HG03108 (cell line): Measurements from ENCODE around the gene CARMIL3.
"Not testable (repeated sequence)": the region's sequence is repeated elsewhere in the genome, so short reads cannot be mapped to it uniquely, and the experiment has no call there.

Experiments used
- ATAC-seq: cut with Tn5 transposase; IDR thresholded peaks from one replicate; pipeline ENCODE4 v1.9.1; 2021; ENCODE audit warnings: moderate library complexity; ENCODE audit not compliant: unreplicated experiment

CARMIL3 gene, protein sequence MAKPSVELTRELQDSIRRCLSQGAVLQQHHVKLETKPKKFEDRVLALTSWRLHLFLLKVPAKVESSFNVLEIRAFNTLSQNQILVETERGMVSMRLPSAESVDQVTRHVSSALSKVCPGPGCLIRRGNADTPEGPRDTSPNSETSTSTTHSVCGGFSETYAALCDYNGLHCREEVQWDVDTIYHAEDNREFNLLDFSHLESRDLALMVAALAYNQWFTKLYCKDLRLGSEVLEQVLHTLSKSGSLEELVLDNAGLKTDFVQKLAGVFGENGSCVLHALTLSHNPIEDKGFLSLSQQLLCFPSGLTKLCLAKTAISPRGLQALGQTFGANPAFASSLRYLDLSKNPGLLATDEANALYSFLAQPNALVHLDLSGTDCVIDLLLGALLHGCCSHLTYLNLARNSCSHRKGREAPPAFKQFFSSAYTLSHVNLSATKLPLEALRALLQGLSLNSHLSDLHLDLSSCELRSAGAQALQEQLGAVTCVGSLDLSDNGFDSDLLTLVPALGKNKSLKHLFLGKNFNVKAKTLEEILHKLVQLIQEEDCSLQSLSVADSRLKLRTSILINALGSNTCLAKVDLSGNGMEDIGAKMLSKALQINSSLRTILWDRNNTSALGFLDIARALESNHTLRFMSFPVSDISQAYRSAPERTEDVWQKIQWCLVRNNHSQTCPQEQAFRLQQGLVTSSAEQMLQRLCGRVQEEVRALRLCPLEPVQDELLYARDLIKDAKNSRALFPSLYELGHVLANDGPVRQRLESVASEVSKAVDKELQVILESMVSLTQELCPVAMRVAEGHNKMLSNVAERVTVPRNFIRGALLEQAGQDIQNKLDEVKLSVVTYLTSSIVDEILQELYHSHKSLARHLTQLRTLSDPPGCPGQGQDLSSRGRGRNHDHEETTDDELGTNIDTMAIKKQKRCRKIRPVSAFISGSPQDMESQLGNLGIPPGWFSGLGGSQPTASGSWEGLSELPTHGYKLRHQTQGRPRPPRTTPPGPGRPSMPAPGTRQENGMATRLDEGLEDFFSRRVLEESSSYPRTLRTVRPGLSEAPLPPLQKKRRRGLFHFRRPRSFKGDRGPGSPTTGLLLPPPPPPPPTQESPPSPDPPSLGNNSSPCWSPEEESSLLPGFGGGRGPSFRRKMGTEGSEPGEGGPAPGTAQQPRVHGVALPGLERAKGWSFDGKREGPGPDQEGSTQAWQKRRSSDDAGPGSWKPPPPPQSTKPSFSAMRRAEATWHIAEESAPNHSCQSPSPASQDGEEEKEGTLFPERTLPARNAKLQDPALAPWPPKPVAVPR (N-terminal part only)

DNA sequence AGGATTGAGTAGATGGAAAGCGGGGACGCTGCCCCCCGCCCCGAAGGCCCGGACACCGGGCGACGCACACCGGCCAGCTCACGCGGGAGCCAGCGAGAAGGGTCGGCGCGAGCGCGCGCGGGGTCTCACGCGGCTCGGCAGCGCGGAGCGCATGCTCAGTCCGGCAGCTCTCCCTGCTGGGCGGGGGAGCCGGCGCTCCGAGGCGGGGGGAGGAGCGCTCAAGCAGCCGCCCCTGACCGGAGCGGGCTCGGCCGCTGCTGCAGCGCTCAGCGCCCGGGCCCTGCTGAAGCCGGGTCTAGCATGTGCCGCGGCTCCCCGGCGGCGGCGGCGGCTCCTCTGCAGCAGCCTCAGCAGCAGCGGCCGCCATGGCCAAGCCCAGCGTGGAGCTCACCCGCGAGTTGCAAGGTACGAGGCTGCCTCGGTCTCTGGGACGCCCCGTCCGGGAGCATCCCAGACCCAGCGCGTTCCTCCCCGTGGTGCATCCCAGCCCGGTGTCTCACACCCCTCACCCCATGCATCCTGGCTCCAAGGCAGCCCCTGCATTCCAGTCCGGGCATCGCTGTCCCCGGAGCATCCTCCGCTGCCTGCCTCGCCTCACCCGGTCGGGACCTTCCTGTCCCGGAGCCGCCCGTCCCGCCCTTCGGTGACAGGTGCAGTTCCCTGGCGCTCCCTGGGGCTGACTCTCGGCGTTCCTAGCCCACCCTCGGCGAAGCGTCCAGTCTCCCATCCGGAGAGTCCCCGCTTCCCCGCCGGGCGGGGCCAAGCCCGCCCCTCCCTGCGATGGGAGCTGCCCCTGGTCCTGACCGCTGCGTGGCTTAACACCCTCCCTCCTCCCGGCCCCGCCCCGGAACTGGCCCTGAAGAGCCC, at the start of gene CARMIL3:
CARMIL3 (plus strand) TSS at position 221 of the 867 bp plus-strand sequence; CDS start at position 366, 145 bp downstream.
- peak; percentile 76 for ATAC-seq

DNA sequence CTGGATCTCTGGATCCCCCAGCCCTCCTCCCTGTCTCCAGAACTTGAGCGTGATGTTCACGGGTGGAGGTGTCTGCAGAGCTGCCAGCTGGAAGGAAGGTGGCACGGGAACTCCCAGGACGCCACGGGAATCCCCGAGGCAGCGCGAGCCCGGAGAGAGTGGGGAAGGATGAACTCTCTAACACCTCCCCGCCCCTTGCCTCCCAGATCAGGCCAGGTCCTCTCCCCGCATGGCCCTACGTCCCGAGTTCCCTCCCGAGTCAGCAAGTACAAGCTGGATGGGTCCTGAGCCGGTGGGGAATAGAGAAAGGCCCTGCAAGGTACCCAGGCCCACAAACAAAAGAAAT, 45.4 kb upstream of the CARMIL3 start:
- peak; percentile 28 for ATAC-seq

DNA sequence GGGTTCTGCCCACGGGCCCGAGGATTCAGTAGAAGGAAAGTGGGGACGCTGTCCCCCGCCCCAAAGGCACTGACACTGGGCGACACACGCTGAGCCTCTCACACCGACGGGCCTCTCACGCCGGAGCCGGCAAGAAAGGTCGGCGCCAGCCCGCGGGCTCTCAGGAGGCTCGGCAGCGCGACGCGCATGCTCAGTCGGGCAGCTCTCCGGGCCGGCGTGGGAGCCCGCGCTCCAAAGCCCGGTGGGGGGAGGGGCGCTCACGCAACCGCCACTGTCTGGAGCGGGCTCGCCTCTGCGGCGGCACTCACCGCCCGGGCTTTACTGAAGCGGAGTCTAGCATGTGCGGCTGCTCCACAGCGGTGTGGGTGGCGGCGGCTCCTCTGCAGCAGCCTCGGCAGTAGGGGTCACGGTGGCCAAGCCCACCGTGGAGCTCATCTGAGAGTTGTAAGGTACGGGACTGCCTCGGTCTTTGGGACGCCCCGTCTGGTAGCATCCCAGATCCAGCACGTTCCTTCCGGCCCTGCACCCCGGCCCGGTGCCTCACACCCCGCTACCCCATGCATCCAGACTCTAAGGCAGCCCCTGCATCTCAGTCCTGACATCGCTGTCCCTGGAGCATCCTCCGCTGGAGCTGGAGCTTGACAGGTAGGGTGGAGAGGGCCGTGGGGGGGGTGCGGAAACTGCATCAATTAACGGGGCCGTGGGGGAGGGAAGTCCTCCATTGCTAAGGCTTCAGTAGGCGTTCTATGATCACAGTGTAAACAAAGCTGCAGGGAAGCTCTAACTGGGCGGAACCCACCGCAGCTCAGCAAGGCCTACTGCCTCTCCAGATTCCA, 44.8 kb upstream of the CARMIL3 start:
- ATAC-seq: peak; percentile 59

DNA sequence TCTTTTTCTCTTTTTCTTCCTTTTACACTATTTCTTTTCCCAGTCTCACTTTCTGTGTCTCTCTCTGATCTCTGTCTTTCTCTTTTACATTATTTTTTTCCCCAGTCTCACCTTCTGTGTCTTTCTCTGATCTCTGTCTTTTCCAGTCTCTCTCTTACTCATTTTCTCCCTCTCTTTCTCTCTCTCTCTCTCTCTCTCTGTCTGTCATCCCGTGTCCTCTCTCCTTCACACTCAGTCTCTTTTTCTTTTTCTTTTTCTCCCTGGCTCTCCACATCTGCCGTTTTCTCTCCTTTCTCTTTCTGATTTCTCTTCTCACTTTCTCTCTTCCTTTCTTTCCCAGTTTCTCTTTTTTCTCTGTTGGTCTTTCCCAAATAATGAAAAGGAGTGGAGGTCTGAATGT, 40.8 kb upstream of the CARMIL3 start:
- ATAC-seq: no peak

DNA sequence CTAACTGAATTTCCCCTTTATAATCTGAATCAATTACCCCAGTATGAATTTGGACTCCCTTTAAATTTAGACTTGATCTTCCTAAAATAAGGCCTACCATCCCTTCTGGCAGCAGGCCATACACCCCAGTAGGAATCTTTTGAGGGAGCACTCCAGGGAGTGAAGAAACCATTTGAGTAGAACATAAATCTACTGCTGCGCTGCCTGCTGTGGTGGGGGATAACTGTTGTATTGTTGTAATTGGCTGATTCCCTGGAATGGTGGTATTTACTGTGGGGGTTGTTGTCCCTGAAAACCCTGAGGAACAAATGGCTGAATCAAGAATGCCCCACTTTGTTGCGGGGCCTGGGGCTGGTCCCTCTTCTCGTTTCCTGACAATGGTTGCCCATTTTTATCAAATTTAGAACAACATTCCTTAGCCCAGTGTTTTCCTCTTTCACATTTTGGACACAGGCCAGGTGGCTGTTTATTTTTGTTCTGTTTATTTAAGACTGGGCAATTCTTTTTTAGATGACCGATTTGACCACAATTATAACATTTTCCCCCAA, 39.0 kb upstream of the CARMIL3 start:
- not testable (repeated sequence) for ATAC-seq

DNA sequence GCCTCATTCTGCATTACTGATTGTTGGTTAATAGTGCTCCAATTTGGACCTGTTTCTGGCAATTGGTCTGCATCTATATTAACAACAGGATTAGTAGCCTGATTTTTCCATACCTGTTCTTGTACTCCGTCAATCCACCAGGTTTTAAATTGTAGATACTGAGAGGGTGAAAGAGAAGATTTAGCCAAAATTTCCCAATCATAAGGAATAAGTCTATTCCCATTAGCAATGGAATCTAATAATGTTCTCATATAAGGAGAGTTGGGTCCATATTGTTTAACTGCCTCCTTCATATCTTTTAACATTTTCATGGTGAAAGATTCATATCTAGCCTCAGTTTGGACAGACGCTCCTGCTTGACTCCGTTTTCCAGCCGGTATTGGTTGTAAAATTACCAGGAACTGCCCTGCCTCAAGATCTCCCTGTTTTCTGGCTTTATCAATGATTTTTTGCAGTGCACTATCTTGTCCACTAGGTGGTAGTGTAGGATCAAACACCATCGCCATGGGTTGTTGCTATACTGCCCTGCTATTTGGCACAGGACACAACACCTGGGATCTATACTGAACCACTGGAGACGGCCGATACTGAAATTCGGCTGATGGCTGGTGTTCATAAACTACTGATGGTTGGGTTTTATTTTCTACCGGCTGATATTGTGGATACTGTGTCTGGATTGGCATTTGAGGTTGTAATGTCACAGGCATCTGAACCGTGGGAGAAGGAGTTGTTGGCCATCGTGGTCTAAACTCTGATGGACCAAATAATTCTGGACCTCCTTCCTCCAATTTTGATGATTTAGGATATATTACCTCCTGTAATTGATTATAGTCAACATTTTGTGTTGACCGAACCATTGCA, 37.9 kb upstream of the CARMIL3 start:
- no peak for ATAC-seq

DNA sequence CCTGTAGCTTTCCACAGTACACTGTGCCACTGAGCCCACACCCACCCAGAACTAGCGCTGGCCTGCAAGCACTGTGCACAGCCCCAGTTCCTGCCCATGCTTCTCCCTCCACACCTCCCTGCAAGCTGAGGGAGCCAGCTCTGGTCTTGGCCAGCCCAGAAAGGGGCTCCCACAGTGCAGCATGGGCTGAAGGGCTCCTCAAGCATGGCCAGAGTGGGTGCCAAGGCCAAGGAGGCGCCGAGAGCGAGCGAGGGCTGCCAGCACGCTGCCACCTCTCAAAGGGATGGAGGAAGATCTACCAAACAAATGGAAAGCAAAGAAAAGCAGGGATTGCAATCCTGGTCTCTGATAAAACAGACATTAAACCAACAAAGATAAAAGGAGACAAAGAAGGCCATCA, 36.1 kb upstream of the CARMIL3 start:
- not testable (repeated sequence) for ATAC-seq

DNA sequence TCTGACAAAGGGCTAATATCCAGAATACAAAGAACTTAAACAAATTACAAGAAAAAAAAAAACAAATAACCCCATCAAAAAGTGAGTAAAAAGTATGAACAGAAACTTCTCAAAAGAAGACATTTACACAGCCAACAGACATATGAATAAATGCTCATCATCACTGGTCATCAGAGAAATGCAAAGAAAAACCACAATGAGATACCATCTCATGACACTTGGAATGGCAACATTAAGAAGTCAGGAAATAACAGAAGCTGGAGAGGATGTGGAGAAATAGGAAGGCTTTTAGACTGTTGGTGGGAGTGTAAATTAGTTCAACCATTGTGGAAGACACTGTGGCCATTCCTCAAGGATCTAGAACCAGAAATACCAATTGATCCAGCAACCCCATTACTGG, 32.8 kb upstream of the CARMIL3 start:
- not testable (repeated sequence) for ATAC-seq

DNA sequence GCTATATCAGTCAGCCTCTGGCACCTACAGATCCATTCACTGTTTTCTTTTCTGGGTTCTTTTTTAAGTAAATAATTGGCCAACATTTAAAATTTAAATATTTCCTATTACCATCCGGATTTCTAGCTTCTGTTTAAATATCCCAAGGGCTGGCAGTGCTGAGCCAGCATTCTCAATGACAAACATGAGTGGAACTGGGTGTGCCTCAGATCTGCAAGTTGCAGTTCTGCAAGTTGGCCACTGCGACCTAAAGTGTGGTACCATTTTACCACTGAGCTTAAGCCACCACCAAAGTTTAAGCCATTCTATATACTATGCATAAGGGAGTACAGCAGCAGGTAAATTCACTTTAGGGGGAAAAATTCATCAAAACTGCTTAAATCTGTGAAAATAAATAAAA, 31.9 kb upstream of the CARMIL3 start:
- not testable (repeated sequence) for ATAC-seq

DNA sequence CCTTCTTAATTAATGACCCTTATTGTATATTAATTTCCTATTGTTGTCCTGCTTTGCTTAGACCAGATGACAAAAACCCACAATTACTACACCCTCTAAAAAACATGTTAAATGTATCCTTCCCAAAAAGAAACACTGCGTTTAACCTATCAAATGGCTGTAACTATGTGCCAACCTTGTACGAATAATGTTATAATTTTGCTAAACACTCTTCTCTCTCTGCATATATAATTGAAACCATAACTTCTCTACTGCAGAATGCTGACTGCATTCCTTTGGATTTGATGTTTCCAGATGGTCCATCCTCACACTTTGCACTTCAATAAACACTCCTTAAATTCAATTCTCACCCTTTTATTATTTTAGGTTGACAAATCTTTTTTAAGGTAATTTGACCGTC, 31.3 kb upstream of the CARMIL3 start:
- not testable (repeated sequence) for ATAC-seq

DNA sequence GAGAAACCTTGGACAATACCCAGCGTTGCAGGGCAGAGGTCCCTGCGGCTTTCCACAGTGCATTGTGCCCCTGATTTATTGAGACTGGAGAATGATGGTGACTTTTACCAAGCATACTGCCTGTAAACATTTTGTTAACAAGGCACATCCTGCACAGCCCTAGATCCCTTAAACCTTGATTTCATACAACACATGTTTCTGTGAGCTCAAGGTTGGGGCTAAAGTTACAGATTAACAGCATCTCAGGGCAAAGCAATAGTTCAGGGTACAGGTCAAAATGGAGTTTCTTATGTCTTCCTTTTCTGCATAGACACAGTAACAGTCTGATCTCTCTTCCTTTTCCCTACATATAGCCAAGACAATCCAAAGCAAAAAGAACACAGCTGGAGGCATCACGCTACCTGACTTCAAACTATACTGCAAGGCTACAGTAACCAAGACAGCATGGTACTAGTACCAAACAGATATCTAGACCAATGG, 26.8 kb upstream of the CARMIL3 start:
- ATAC-seq: not testable (repeated sequence)

DNA sequence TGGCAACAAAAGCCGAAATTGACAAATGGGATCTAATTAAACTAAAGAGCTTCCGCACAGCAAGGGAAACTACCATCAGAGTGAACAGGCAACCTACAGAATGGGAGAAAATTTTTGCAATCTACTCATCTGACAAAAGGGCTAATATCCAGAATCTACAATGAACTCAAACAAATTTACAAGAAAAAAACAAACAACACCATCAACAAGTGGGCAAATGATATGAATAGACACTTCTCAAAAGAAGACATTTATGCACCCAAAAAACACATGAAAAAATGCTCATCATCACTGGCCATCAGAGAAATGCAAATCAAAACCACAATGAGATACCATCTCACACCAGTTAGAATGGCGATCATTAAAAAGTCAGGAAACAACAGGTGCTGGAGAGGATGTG, 22.1 kb upstream of the CARMIL3 start:
- not testable (repeated sequence) for ATAC-seq

DNA sequence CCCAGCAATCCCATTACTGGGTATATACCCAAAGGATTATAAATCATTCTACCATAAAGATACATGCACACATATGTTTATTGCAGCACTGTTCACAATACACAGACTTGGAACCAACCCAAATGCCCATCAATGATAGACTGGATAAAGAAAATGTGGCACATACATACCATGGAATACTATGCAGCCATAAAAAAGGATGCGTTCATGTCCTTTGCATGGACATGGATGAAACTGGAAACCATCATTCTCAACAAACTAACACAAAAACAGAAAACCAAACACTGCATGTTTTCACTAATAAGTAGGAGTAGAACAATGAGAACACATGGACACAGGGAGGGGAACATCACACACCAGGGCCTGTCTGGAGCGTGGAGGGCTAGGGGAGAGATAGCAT, 20.5 kb upstream of the CARMIL3 start:
- not testable (repeated sequence) for ATAC-seq

DNA sequence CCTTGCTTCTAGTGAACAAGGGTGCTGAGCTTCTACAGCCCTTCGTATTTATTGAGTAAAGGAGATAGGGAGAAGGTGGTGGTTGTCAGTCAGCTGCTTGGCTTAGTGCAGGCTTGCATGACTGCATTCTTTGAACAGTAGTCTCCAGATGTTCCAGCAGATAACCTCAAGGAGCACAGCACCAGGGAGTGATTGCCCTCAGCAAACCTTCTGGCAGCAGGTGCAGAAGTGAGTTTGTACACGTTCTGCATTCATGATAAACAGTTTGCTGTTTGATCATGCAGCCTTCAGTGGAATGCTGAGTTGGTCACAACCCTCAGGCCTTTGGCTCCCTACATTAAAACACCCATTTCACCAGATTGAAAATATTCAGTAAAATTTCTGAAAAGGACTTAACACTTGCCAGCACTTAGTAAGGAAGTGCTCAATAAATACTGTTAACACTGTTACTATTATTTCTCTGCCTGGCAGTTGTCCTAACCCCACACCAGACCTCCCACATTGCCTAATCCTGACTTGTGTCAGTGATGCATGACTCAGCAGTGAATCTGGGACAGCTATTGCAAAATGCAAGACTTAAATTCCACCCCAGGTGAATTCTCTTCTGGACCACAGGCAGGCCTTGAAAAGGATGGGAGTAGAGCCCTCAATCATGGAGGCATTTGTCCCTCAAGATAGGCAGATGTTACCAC, 18.9 kb upstream of the CARMIL3 start:
- no peak for ATAC-seq

DNA sequence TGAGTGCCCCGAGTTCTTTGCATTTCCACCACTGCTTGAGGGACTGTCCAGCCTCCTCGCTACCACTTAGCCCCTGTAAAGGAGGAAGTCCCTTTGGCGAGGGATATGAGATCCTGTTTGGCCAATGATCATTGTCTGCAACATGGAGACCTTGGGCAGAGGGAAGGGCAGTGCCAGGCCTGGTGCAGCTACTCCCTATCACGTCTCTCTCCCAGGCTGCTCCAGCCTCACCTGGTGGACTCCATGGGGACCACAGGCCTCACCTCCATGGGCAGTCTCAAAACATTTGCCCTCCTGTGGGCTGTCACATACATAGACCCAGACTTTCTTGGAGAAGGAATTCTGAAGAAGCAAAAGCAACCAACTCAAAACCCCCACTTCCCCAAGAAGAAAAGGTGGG, 16.0 kb upstream of the CARMIL3 start:
- not testable (repeated sequence) for ATAC-seq

DNA sequence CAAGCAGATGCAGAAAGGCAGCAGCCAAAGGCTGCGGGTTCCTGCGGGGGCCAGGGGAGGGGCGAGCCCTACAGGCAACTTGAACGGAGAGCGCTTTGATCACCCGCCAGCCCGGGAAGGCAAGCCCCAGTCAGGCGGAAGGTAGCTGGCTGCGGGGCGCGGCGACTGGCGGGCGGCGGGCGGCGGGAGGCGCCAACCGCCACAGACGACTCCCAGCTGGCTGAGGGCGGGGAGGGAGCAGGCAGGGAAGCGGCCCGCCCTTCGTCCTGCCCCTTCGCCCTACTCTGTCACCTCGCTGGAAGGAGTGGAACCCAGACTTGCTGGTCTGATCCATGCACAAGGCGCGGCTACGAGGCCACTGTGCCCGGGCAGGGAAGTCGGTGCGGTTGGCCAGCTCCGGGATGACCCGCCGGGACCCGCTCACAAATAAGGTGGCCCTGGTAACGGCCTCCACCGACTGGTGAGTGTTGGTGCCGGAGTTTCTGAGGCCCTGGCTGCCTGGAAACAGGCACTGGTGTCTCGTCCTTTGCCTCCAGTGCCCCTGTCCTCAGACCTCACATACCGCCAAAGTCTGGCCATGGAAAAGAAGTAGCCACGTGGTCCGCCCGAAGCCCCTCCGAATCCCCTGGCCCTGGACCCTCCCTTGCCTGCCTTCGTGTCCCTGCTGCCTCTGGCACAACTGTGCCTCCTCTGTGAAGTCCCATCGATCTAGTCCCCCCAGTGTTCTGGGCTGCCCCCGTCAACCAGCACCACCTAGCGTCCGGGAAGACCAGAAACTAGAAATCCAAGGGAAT, 15.4 kb upstream of the CARMIL3 start:
- ATAC-seq: no peak
